Colon (tissue), 2 donors: ENCODE results near the gene GRAMD4.
"Not testable (repeated sequence)": the region's sequence is repeated elsewhere in the genome, so short reads cannot be mapped to it uniquely, and the experiment has no call there.

Source experiments
- FAIRE-seq: peaks from 2 replicates; lab custom pipeline; 2012; peaks lifted over from hg19 to GRCh38; lab: Jason Lieb, UNC
- donor health status: control.
- donor health status: control.

The GRAMD4 gene

GRCh38 chr22:46619240-46619829 lies 851 bp upstream of the GRAMD4 start:
- no peak for FAIRE-seq

DNA sequence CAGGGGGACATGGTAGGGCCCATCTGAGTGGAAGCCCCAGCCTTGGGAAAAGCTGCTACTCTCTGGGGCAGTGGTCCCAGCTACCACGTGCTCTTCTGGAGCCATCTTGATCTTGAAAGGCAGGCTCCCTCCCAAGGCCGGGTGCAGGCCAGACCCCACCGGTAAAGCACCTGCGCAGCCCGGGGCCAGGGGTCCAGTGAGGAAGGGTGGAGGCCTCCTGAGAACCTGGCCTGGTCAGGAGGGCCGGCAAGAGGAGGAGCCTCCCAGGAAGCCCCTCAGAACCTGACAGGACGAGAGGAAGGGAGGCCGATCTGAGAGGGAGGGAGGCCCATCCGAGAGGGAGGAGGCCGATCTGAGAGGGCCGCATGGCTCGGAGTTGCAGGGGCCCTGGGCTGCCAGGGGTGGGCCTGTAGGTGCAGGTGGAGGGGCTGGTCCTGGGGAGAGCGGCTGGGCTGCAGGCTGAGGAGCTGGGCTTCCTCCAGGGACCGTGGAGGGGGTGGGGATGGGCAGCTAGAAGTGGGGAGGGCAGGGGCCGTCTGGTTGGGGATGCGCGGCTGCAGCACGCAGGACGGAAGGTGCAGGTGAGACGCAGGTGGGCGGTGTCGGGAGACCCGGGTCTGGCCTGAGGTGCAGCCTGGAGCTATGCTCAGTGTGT lies 529 bp downstream of the GRAMD4 start:
- no peak for FAIRE-seq

GRCh38 chr22:46621243-46621930 lies 1.2 kb downstream of the GRAMD4 start:
- not testable (repeated sequence) for FAIRE-seq

DNA sequence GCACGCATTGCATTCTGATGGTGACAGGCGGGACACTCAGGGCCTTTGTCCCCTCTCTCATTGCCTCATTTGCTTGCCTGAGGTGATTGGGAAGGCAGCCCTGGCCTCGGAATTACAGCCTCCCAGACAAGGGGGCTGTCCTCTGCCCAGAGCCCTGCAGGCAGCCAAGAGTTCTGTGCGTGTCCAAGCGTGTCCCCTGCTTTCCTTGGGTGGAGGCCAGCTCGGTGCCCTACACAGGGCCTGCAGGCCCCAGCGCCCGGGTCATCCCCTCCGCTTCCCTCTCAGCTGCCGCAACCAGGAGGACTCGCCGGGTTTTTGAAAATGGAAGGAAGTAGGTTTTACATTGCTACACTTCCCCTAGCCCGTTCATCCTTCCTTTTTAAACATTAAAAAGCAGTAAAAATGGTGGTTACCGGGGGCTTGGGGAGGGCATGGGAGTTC lies 1.9 kb downstream of the GRAMD4 start:
- no peak for FAIRE-seq

DNA sequence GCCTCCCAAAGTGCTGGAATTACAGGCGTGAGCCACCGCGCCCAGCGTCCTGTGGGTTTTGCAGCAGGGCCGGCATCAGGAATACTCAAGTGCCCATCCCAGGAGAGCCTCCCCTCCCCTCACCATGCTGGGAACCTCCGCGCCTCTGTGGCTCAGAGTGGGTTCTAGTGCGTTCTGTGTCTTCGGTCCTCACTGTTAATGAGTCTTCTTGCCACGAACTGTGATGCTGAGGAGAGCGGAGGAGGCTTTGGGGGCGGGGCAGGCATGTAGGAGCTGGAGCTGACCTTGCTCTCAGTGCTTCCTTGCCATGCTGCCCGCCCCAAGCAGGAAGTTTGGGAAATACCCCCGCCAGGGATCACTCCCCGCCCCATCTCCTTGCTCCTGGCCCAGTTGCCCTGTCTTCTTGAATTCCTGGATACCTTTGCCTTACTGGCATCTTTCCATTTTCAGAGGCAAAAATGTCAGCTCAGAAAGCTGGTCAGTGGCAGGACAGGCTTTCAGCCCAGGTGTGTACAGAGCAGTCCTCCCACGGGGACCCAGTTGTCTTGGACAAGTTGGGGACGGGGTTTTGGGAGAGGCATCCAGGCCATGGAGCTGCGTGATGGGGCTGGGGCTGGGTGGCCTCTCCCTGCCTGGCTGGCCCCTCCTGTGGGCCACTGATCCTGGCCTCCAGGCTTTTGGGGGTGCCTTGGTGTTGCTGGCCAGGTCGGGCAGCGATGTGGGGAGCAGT lies 5.1 kb downstream of the GRAMD4 start:
- FAIRE-seq: no peak

DNA sequence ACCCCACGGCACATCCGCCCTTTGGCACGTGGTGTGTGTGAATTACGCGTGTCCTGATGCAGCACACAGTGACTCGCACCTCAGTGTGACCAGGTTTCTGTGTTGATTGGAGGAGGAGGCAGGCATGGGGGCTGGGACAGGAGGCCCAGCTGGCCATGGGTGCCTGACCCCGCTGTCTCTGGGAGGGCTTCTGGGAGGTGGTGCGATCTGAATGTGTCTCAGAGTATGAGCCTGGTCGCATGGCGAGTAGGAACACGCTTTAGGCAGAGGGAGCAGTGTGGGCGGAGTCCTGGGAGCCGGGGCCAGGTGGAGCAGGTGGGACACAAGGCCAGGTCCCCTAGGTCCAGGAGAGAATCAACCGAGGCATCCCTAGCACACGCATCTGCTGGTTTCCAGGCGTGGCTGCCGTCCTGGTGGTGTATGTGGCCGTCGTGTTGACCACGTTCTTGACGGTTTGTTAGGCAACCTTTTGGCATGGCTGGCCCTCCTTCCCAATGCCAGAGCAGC lies 5.7 kb downstream of the GRAMD4 start:
- FAIRE-seq: no peak

DNA sequence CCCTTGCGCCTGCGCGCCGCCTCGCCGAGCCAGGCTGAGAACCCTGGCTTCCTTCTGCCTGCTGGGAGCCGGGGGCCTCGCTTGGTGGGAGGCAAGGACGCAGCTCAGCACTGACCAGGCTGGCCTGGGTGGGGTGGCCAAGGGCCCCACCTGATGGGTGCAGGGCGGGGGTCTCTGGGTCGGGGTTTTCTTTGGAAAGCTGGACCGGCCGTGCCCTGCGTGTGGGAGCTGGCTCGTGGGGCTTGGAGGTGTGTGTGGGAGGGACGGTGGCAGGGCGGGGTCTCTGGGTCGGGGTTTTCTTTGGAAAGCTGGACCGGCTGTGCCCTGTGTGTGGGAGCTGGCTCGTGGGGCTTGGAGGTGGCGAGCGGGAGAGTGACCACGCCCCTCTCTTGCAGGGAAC lies 6.2 kb downstream of the GRAMD4 start:
- no peak for FAIRE-seq

GRCh38 chr22:46626911-46627805 lies 7.0 kb downstream of the GRAMD4 start:
- FAIRE-seq: no peak

- FAIRE-seq: no peak
These were observed 7.8 kb downstream of the GRAMD4 start for GRCh38 chr22:46627806-46628482.

- no peak for FAIRE-seq
These were observed 8.6 kb downstream of the GRAMD4 start for GRCh38 chr22:46628756-46629155.

- no peak for FAIRE-seq
These were observed 9.1 kb downstream of the GRAMD4 start for GRCh38 chr22:46629291-46629690.

GRCh38 chr22:46631113-46631512 lies 10.9 kb downstream of the GRAMD4 start:
- FAIRE-seq: no peak

DNA sequence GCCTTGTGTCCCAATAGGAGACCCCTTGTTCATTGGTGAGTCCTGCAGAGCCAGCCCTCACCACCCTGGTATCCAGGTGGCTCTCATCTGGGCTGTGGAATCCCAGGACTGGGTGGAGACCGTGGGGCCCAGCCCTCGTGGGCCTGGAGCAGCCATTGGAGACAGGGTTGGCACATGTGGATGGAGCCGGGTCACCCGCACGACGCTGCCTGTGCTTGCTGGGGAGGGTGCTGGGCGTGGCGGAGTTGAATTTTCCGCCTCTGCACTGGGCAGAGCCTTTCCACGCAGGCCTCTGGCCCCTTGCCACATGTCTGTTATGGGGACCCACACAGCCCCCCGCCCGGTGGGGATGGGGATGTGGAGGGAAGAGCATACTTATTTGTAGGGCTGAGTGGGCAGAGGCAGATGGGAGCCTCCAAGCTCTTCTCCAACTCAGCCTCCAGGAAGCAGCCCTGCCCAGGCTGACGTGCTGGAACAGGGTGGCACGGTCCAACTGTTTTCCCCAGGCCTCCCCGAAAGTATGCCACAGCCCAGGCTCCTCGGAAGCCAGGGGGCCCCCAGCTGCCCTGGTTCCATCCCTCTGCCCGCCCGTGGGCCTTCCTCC lies 12.6 kb downstream of the GRAMD4 start:
- no peak for FAIRE-seq

GRCh38 chr22:46633334-46633890 lies 13.2 kb downstream of the GRAMD4 start:
- no peak for FAIRE-seq

DNA sequence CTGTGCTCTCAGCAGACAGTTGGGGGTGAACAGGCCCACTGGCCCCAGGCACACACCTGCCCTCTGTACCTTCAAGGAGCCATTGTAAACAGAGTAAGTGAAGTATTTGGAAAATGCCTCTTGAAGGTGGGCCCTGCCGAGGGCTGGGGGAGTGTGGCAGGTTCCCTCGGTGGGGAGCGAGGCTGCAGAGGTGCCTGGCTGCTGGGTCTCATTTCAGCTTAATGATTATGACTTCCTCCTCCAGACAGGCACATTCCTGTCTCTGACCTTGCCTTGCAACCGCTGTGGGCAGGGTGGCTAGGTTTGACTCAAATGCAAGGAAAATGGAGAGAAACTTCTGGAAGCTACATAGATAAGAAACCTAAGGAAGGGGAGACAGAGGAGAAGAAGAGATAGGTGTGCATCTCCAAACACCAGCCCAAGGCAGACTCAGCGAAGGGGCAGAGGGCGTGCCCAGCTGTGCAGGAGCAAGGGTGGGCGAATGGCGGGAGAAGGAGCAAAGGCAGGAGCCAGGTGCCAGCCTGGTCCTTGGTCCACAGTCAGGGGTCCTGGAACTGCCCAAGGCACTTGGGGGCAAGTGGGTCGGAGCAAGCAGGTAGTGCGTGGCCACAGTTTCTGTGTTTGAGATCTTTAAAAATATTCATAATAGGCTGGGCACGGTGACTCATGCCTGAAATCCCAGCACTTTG lies 14.0 kb downstream of the GRAMD4 start:
- no peak for FAIRE-seq

DNA sequence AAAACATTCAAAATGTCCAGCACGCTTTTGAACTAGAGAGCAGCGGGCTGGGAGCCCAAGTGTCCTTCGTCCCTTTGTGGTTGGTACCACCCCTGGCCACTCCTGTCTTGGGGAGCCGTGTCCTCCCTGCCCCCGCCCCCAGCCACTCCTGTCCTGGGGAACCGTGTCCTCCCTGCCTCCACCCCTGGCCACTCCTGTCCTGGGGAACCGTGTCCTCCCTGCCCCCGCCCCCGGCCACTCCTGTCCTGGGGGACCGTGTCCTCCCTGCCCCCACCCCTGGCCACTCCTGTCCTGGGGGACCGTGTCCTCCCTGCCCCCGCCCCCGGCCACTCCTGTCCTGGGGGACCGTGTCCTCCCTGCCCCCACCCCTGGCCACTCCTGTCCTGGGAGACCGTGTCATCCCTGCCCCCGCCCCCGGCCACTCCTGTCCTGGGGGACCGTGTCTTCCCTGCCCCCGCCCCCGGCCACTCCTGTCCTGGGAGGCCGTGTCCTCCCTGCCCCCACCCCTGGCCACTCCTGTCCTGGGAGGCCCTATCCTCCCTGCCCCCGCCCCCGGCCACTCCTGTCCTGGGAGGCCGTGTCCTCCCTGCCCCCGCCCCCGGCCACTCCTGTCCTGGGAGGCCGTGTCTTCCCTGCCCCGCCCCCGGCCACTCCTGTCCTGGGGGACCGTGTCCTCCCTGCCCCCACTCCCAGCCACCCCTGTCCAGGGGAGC lies 14.9 kb downstream of the GRAMD4 start:
- not testable (repeated sequence) for FAIRE-seq

- FAIRE-seq: no peak
These were observed 15.6 kb downstream of the GRAMD4 start for GRCh38 chr22:46635756-46636155.

DNA sequence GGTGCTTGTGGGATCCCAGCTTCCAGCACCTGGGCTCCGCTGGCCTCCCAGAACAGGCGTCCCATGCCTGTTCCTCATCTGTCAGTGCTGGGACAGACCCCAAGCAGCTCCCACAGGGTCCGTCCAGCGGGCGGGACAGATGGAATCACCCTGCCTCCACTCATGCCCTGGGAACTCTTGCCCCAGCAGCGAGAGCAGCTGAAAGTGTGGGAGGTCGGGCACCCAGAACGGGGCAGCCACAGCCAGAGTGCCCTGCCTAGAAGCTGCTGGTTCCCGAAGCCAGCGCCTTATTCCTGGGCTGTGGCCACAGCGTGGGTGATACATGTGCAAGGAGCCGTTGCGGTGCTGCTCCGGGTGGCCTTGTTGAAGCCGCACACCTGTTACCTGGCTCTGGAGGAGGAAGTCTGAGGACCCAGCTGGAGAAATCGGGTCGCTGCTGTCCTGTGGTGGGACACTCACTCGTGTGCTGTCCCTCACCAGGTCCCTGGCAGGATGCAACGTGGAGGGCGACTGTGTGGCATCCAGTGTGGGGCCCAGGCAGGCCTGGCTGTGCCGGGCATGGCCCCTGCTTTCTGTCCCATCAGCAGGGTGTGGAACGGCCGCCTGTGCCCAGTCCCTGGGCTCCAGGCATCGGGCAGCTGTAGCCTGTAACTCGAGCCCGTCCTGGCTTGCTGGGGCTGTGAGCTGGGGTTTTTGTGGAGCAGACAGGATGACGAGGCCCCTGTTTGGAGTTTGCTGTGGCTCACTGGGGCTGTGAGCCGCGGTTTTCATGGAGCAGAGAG lies 16.2 kb downstream of the GRAMD4 start:
- no peak for FAIRE-seq
